HG02884 (cell line): Measurements from ENCODE around the gene HMCES.

ENCODE experiments used
- ATAC-seq: cut with Tn5 transposase; IDR thresholded peaks from one replicate; pipeline ENCODE4 v1.9.1; 2021; ENCODE audit warnings: mild to moderate bottlenecking, moderate library complexity; ENCODE audit not compliant: unreplicated experiment

HMCES gene

GRCh38 chr3:129291236-129291886 is 12.7 kb downstream of the HMCES start:
- ATAC-seq: no peak

GRCh38 chr3:129295286-129295685 is 16.6 kb downstream of the HMCES start:
- no peak for ATAC-seq

GRCh38 chr3:129304146-129304961 is 25.7 kb downstream of the HMCES start:
- ATAC-seq: no peak

GRCh38 chr3:129304962-129305222 is 26.2 kb downstream of the HMCES start:
- ATAC-seq: no peak

GRCh38 chr3:129305592-129306091 is 27.0 kb downstream of the HMCES start:
- peak; percentile 49 for ATAC-seq

GRCh38 chr3:129308636-129309035 is 30.0 kb downstream of the HMCES start:
- ATAC-seq: no peak

- ATAC-seq: no peak
Observed at GRCh38 chr3:129310111-129311011, 31.7 kb downstream of the HMCES start.

GRCh38 chr3:129311054-129311902 is 32.6 kb downstream of the HMCES start:
- no peak for ATAC-seq

GRCh38 chr3:129312021-129312639 is 33.5 kb downstream of the HMCES start:
- no peak for ATAC-seq

- ATAC-seq: no peak
Observed at GRCh38 chr3:129312671-129313414, 34.2 kb downstream of the HMCES start.

- ATAC-seq: no peak
Observed at GRCh38 chr3:129313415-129313664, 34.7 kb downstream of the HMCES start.

- ATAC-seq: no peak
Observed at GRCh38 chr3:129313665-129314385, 35.2 kb downstream of the HMCES start.

- ATAC-seq: no peak
Observed at GRCh38 chr3:129314386-129315222, 35.9 kb downstream of the HMCES start.

- ATAC-seq: no peak
Observed at GRCh38 chr3:129315223-129315997, 36.7 kb downstream of the HMCES start.

- ATAC-seq: no peak
Observed at GRCh38 chr3:129315998-129316247, 37.3 kb downstream of the HMCES start.

GRCh38 chr3:129316248-129317013 is 37.8 kb downstream of the HMCES start:
- peak; percentile 42 for ATAC-seq
